Measurements from ENCODE around the gene SOS1. TPM values are rescaled to one million over a fixed set of nuclear protein-coding genes. Genes with fewer than 3 reads are reported as not detected.

Gene SOS1
- total and polyA plus RNA-seq, 2 of the 13 experiments (the other 11 are each of a cell fraction or from before 2014, with no cell fraction given) = 20.8 to 60.4 TPM

- TF ChIP-seq NAIF1 (CRISPR knock-in tag; IDR thresholded peaks at IDR 0.05; ENCODE audit: borderline replicate concordance) (no peak), TEAD3 (CRISPR knock-in tag; optimal IDR thresholded peaks at IDR 0.05; ENCODE audit: borderline replicate concordance) (peak; percentile 73), ZNF564 (CRISPR knock-in tag; IDR thresholded peaks at IDR 0.05) (0 out of 2 replicates have a peak, but pooled peaks have one; percentile 37), ZMYM3 (CRISPR knock-in tag; IDR thresholded peaks at IDR 0.05) (peak; percentile 96), SALL2 (CRISPR knock-in tag; IDR thresholded peaks at IDR 0.05) (no peak), IRX3 (CRISPR knock-in tag; IDR thresholded peaks at IDR 0.05; ENCODE audit: borderline replicate concordance, low read depth) (0 out of 2 replicates have a peak, but pooled peaks have one; percentile 61), KAT2B (IDR thresholded peaks at IDR 0.05; ENCODE audit: borderline replicate concordance, low read depth, low read length) (peak; percentile 47; the same call in 1 of the 2 replicates), ZNF160 (CRISPR knock-in tag; IDR thresholded peaks at IDR 0.05) (peak; percentile 52; the same call in 1 of the 2 replicates), ZBTB25 (CRISPR knock-in tag; IDR thresholded peaks at IDR 0.05) (peak; percentile 53; the same call in 1 of the 2 replicates), ZEB1 (IDR thresholded peaks at IDR 0.05; ENCODE audit: insufficient replicate concordance, low read depth) (peak; percentile 75), JUND (CRISPR knock-in tag; IDR thresholded peaks at IDR 0.05) (peak; percentile 59; the same call in 1 of the 2 replicates), MAFF (IDR thresholded peaks at IDR 0.05; ENCODE audit: low read depth, low read length) (0 out of 2 replicates have a peak, but pooled peaks have one; percentile 13), GPBP1L1 (CRISPR knock-in tag; IDR thresholded peaks at IDR 0.05) (no peak), POGK (CRISPR knock-in tag; conservative IDR thresholded peaks at IDR 0.05) (peak; percentile 57; the same call in 1 of the 2 replicates), ZNF773 (CRISPR knock-in tag; IDR thresholded peaks at IDR 0.05; ENCODE audit: borderline replicate concordance) (no peak), KMT2B (CRISPR knock-in tag; IDR thresholded peaks at IDR 0.05) (peak; percentile 47; the same call in 1 of the 2 replicates), CCDC6 (CRISPR knock-in tag; IDR thresholded peaks at IDR 0.05) (0 out of 2 replicates have a peak, but pooled peaks have one; percentile 41), TFE3 (CRISPR knock-in tag; IDR thresholded peaks at IDR 0.05) (0 out of 2 replicates have a peak, but pooled peaks have one; percentile 27), FOXA1 (IDR thresholded peaks at IDR 0.05) (peak; percentile 93), FOXA1 (CRISPR knock-in tag; IDR thresholded peaks at IDR 0.05) (peak; percentile 91), ZNF691 (CRISPR knock-in tag; IDR thresholded peaks at IDR 0.05; ENCODE audit: borderline replicate concordance, low read depth) (peak; percentile 22; the same call in 1 of the 2 replicates), CBX5 (CRISPR knock-in tag; IDR thresholded peaks at IDR 0.05; ENCODE audit: borderline replicate concordance) (peak; percentile 74; the same call in 1 of the 2 replicates), JARID2 (CRISPR knock-in tag; IDR thresholded peaks at IDR 0.05; ENCODE audit: insufficient replicate concordance) (peak; percentile 64), SOX5 (CRISPR knock-in tag; IDR thresholded peaks at IDR 0.05; ENCODE audit: borderline replicate concordance) (peak; percentile 90)
Measured at GRCh38 chr2:39150890-39151497, 30.1 kb upstream of the SOS1 start (continued).

Data from HepG2 (cell line).